Lower lobe of right lung (tissue), 2 donors: ENCODE results near the gene DYNC1LI2. TPM values are rescaled to one million over a fixed set of nuclear protein-coding genes. Genes with fewer than 3 reads are reported as not detected.

ENCODE experiments used
- ATAC-seq, 2 donors: fragments of 200-7000 bp; cut with Tn5 transposase; one replicate each; pipeline ENCODE4 v1.9.1; 2020 to 2022; ENCODE audit warnings: mild to moderate bottlenecking in 2 of 2, moderate library complexity in 2 of 2
- DNase-seq: peaks from one replicate; pipeline ENCODE4 v3.0.0-alpha.2; 2020
- H3K27ac ChIP-seq: fragments of 200-600 bp; one replicate; pipeline ENCODE4 v1.8.0; 2022
- H3K27me3 ChIP-seq: fragments of 200-600 bp; one replicate; pipeline ENCODE4 v1.8.0; 2022; ENCODE audit warnings: low read depth
- H3K36me3 ChIP-seq: fragments of 200-600 bp; one replicate; pipeline ENCODE4 v1.8.0; 2022; ENCODE audit warnings: mild to moderate bottlenecking
- H3K4me1 ChIP-seq: fragments of 200-600 bp; one replicate; pipeline ENCODE4 v1.8.0; 2022
- H3K4me3 ChIP-seq: fragments of 200-600 bp; one replicate; pipeline ENCODE4 v1.8.0; 2022; ENCODE audit warnings: mild to moderate bottlenecking
- H3K9me3 ChIP-seq: fragments of 200-600 bp; one replicate; pipeline ENCODE4 v1.8.0; 2022
- intact Hi-C: fragments of 100-400 bp; cut with DNase I; formaldehyde crosslinking; loops from one replicate; pipeline ENCODE4 v1.11.0; 2022
- total RNA-seq: library from RNA; stranded (reverse); fragmentation: NEBNext Ultra II Directional; extraction: Animal tissue kit (Norgen Biotek cat#: 25700); gene quantifications from one replicate; pipeline ENCODE4 v1.2.1, GENCODE V29; 2021
- TF ChIP-seq, protein P1 (sequence below): fragments of 200-600 bp; IDR thresholded peaks from one replicate; pipeline ENCODE4 v1.8.0; 2022; ENCODE audit warnings: antibody characterized with exemption, mild to moderate bottlenecking
- donor health status: DM: no; HTN: yes; CAD: no; lungs with severe emphysema.

DYNC1LI2 gene
- total RNA-seq, 1 donor from 2014 or later = 114 TPM

- TF ChIP-seq, protein P1, sequence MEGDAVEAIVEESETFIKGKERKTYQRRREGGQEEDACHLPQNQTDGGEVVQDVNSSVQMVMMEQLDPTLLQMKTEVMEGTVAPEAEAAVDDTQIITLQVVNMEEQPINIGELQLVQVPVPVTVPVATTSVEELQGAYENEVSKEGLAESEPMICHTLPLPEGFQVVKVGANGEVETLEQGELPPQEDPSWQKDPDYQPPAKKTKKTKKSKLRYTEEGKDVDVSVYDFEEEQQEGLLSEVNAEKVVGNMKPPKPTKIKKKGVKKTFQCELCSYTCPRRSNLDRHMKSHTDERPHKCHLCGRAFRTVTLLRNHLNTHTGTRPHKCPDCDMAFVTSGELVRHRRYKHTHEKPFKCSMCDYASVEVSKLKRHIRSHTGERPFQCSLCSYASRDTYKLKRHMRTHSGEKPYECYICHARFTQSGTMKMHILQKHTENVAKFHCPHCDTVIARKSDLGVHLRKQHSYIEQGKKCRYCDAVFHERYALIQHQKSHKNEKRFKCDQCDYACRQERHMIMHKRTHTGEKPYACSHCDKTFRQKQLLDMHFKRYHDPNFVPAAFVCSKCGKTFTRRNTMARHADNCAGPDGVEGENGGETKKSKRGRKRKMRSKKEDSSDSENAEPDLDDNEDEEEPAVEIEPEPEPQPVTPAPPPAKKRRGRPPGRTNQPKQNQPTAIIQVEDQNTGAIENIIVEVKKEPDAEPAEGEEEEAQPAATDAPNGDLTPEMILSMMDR = no peak
- no peak overlapping the region for H3K27ac ChIP-seq
- H3K27me3 ChIP-seq = no peaks in the 10 kb centered on the region
- ATAC-seq (no peak), DNase-seq (no peak)
- H3K4me1 ChIP-seq = no peaks in the 10 kb centered on the region
- no peaks in the 10 kb centered on the region for H3K36me3 ChIP-seq
- intact Hi-C loops = no loop called here
- no peak overlapping the region for H3K4me3 ChIP-seq
- H3K9me3 ChIP-seq = no peaks in the 10 kb centered on the region
These were observed 77.7 kb downstream of the DYNC1LI2 start for GRCh38 chr16:66673691-66674090.

Other genes starting within 250 kb of the DYNC1LI2 start
- 36.2 TPM for gene TK2, start 201.5 kb downstream of the DYNC1LI2 start, total RNA-seq
- gene CKLF, start 199.0 kb downstream of the DYNC1LI2 start, total RNA-seq = 64.9 TPM
- gene CMTM1, start 185.2 kb downstream of the DYNC1LI2 start, total RNA-seq = 8.1 TPM
- gene CMTM2, start 172.1 kb downstream of the DYNC1LI2 start, total RNA-seq = 4.0 TPM
- gene CMTM3, start 146.9 kb downstream of the DYNC1LI2 start, total RNA-seq = 35.8 TPM
- 52.5 TPM for gene CMTM4, start 54.9 kb downstream of the DYNC1LI2 start, total RNA-seq
- gene TERB1, start 50.0 kb upstream of the DYNC1LI2 start, total RNA-seq = not detected
- 37.4 TPM for gene NAE1, start 79.4 kb upstream of the DYNC1LI2 start, total RNA-seq
- gene CA7, start 92.8 kb upstream of the DYNC1LI2 start, total RNA-seq = not detected
- gene PDP2, start 128.9 kb upstream of the DYNC1LI2 start, total RNA-seq = 16.9 TPM
- not detected for gene CDH16, start 167.3 kb upstream of the DYNC1LI2 start, total RNA-seq
- 11.8 TPM for gene RRAD, start 173.9 kb upstream of the DYNC1LI2 start, total RNA-seq
- 76.8 TPM for gene CIAO2B, start 182.8 kb upstream of the DYNC1LI2 start, total RNA-seq
- 35.1 TPM for gene CES2, start 183.9 kb upstream of the DYNC1LI2 start, total RNA-seq
- 2.5 TPM for gene CES3, start 209.7 kb upstream of the DYNC1LI2 start, total RNA-seq
- 14.8 TPM for gene CES4A, start 237.0 kb upstream of the DYNC1LI2 start, total RNA-seq